GM19463 (cell line): ENCODE data around the gene PHLDB2.

Experiments used
- ATAC-seq: cut with Tn5 transposase; IDR thresholded peaks from one replicate; pipeline ENCODE4 v1.9.1; 2021; ENCODE audit warnings: mild to moderate bottlenecking, moderate library complexity; ENCODE audit not compliant: unreplicated experiment

The PHLDB2 gene

DNA sequence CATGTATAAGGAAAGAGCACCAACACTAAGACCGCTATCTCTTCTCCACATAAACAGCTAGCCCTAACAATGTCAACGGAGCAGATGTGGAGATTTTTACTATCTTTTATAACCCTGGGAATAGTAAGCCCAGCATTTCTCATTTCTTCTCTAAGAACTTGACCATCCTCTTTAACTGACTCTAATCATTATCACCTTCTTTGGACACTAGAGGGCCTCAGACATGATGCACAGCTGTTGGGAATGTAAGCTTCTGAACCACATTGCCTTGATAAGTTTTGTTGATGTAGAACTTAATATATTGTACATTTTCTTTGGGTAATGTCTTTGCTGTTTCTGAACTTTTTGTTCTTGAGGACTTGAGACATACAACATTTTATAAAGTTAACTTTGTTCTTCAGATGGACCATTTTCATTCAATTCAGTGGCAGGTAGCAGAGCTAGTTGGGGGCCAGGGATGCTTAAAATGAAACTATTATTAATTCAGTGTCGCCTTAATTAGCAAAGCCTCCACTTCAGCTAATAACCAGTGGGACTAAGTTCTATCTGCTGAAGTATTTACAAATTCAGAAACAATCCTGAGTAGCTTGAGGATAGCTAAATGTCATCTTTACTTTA lies 130.1 kb downstream of the PHLDB2 start:
- ATAC-seq = peak; percentile 95

DNA sequence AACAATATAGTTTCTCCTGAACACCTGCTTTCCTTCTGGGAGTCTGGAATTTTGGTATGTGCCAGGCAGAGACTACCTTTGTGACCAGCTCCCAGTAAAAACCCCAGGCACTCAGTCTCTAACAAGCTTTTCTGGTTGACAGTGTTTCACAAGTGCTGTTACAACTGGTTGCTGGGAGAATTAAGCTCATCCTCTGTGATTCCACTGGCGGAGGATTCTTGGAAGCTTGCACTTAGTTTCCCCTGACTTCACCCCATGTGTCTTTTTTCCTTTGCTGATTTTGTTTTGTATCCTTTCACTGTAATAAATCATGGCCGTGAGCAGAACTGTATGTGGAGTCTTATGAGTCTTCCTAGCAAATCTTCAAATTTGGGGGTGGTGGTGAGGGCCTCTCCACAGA lies 134.0 kb downstream of the PHLDB2 start:
- no peak for ATAC-seq

- ATAC-seq = peak; percentile 55
Observed at GRCh38 chr3:111998636-111999483, 139.8 kb downstream of the PHLDB2 start, which contains the start of gene TAGLN3. Gene TAGLN3, plus strand, starts transcription at chr3:111998922. Its CDS starts 501 bp downstream, at chr3:111999423.

GRCh38 chr3:111999484-112000324 lies 140.6 kb downstream of the PHLDB2 start:
- peak; percentile 43 for ATAC-seq

DNA sequence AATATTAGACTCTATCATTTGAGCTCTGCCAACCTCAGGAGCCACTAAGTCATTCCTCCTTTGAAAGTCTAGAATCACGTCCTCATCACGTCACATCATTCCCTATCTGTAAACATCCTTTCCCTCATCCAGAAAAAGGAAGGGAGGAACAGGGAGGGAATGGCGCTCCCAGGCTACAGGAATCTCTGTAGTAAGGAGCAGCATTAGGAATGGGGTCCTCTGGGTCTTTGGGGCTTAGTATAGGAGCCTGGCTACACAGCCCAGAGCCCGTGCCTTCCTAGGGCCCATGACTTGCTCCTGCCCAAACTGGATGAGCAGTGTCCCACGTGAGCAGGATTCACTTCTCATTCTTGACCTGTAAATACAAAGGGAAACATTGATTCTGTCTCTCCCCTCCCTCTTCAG lies 141.3 kb downstream of the PHLDB2 start:
- no peak for ATAC-seq

GRCh38 chr3:112000966-112001365 lies 141.9 kb downstream of the PHLDB2 start:
- no peak for ATAC-seq

- no peak for ATAC-seq
Observed at GRCh38 chr3:112001526-112001925, 142.5 kb downstream of the PHLDB2 start.

- ATAC-seq = no peak
Observed at GRCh38 chr3:112002096-112002971, 143.3 kb downstream of the PHLDB2 start.

GRCh38 chr3:112003321-112004080 lies 144.4 kb downstream of the PHLDB2 start:
- ATAC-seq = no peak

DNA sequence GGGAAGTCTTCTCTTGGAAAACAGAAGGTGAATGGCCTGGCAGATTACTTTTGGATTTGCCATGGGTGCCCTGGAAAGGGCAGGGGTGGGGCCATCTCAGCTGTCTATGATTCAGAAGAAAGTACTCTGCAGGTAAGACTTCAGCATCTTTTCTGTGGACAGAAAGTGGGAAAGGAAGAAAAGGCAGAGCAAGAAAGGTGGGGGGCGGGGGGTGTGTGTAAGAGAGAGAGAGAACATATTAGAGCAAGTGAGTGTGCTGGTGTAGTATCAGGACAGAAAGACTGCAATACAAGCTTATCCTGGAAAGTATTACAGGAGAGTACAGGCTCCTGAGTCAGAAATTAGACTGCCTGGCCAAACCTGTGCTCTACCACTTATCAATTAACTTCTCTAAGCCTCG lies 145.1 kb downstream of the PHLDB2 start:
- no peak for ATAC-seq

- no peak for ATAC-seq
Observed at GRCh38 chr3:112004669-112005068, 145.6 kb downstream of the PHLDB2 start.

DNA sequence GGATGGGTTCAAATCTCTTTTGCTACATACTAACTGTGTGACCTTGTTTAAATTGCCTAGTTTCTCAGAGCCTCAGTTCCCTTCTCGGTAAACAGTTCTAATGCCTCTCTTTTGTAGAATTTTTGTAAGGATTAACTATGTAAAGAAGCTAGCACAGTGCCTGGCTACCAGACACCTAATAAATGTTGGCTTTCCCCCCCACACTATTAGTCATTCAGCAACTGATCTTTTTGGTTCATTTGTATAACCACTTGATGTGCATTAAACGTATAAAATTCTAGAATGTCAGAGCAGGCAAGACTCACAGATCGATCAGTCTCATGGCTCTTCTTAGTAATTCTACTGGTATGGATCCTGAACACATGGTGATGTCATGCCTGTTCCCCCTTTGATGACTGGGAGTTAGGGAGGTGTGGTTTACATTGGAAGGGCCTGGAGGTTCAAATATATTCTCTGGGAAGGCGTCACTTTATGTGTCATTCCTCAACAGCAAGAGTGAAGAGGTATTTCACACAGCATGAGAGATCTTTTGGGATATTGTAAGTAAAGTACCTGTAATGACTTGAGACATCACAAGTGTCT lies 146.1 kb downstream of the PHLDB2 start:
- peak; percentile 64 for ATAC-seq

DNA sequence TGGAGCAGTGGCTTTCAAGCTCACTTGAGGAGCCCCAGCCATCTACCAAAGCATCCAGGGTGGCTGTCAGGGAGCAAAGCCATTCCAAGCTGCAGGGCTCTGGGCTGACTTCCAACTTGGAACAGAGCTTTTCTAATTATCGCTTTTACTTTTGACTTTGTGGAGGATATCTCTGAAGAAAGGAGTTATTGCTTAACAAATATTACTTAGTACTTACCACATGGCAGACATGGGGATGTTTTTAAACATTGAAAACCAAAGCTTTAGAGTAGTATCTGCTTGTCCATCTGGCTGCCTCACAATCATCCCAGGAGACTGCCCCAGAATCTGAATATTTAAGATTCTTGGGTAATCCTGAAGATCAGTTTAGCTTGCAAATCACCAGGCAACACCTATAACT lies 148.6 kb downstream of the PHLDB2 start:
- ATAC-seq = no peak

DNA sequence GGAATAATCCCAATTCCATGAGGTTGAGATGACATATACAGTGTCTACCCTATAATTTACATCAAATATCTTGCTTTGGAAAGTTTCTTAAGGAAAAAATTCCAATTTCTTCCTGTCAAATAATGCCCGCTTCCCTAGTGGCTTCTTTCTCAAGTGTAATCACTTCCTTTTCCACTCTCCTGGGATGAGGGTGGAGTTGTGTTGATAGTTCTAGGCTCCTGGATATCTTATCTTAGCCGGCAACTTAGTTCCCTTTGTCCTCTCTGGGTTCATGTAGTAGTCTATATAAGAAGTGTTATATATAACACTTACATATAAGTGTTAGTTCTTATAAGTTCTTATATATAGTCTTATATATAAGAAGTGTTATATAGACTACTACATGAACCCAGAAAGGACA lies 150.6 kb downstream of the PHLDB2 start:
- ATAC-seq = no peak

GRCh38 chr3:112010636-112011035 lies 151.6 kb downstream of the PHLDB2 start:
- ATAC-seq = no peak

- ATAC-seq = no peak
Observed at GRCh38 chr3:112011376-112011940, 152.4 kb downstream of the PHLDB2 start.

DNA sequence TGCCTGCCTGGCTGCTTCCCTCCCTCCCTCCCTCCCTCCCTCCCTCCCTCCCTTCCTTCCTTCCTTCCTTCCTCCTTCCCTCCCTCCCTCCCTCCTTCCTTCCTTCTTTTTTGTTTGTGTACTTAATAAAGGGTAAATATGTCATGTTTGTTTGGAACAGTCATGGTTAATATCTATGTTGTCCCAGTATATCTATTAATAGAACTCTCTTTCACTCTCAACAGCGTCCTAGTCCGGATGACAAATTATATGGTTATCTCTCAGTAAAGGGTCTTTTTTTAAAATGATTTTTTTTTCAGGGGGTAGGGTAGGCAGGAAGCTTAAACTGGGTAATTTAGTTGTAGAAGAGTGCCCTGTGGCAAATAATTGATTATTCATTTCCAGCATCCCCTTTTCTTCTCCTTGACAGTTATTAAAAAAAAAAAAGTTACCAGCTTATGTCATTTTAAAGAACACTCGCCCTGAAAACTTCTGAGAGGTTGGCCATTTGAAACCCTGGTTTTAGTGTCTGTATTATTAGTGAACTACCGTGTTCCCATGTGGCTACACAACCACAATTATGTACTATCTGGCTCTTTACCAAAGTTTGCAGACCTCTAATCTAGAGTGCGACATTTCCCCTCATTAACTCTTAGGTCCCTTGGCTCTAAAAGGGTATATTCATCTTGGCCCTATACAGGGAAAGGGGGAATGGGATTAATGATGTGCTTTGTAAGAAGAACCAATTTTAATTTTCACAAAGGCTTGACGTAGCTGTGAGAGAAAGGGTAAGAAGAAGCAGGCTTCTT lies 153.3 kb downstream of the PHLDB2 start:
- ATAC-seq = no peak
